ENCODE measurements around the gene SGSM2. TPM values are rescaled to one million over a fixed set of nuclear protein-coding genes. Genes with fewer than 3 reads are reported as not detected.

SGSM2 gene
- total RNA-seq, 1 experiment from 2014 or later: 65.6 TPM

- no peaks in the 10 kb centered on the region for H3K27me3 ChIP-seq (replicated peaks; ENCODE audit: control insufficient read depth, insufficient read depth, low read length)
- CTCF ChIA-PET: no interaction called here
- BruUV-seq (replicated peaks): no TSS peak
- no peaks in the 10 kb centered on the region for H3K9me3 Mint-ChIP-seq (ENCODE audit: unreplicated experiment)
- peaks cover 48% of the 10 kb centered on the region for H3K36me3 Mint-ChIP-seq (ENCODE audit: insufficient read depth, unreplicated experiment)
- DNase-seq: no peak
- TF ChIP-seq CTCF (IDR thresholded peaks at IDR 0.05; ENCODE audit: insufficient read depth in 1 of 2, low read depth in 1 of 2, low read length in 1 of 2, severe bottlenecking in 1 of 2, unreplicated experiment in 1 of 2): no peak
- intact Hi-C loops (cut with micrococcal nuclease; ENCODE audit: unreplicated experiment): no loop called here
- POLR2A ChIA-PET: no interaction called here
- H3K4me3 ChIP-seq (ENCODE audit: low read depth, low read length): no peak overlapping the region
- H3K27ac Mint-ChIP-seq (ENCODE audit: unreplicated experiment): no peak overlapping the region
- H3K27me3 Mint-ChIP-seq (ENCODE audit: insufficient read depth, unreplicated experiment): no peaks in the 10 kb centered on the region
- no peaks in the 10 kb centered on the region for H3K4me1 ChIP-seq
- no peaks in the 10 kb centered on the region for H3K4me1 Mint-ChIP-seq (ENCODE audit: low read depth, unreplicated experiment)
- H3K4me3 Mint-ChIP-seq (ENCODE audit: unreplicated experiment): no peak overlapping the region
- no peaks in the 10 kb centered on the region; the same call in 1 of the 2 replicates for H3K36me3 ChIP-seq (ENCODE audit: control insufficient read depth, insufficient read depth, low read length)
- H3K9me3 ChIP-seq: no peaks in the 10 kb centered on the region
Measured at GRCh38 chr17:2373179-2373578, 35.9 kb downstream of the SGSM2 start.

GRCh38 chr17:2374549-2375285 is 37.4 kb downstream of the SGSM2 start:
- Histone ChIP-seq H3K9me3 (no peaks in the 10 kb centered on the region), H3K27me3 (replicated peaks; ENCODE audit: control insufficient read depth, insufficient read depth, low read length) (no peaks in the 10 kb centered on the region), H3K4me3 (ENCODE audit: low read depth, low read length) (no peak overlapping the region), H3K4me1 (no peaks in the 10 kb centered on the region), H3K36me3 (ENCODE audit: control insufficient read depth, insufficient read depth, low read length) (no peaks in the 10 kb centered on the region; the same call in 1 of the 2 replicates)
- no peak overlapping the region for H3K27ac Mint-ChIP-seq (ENCODE audit: unreplicated experiment)
- no peaks in the 10 kb centered on the region for H3K9me3 Mint-ChIP-seq (ENCODE audit: unreplicated experiment)
- no peak for DNase-seq
- intact Hi-C loops (cut with micrococcal nuclease; ENCODE audit: unreplicated experiment): no loop called here
- peaks cover 51% of the 10 kb centered on the region for H3K36me3 Mint-ChIP-seq (ENCODE audit: insufficient read depth, unreplicated experiment)
- CTCF ChIA-PET: interaction anchor here (1.0 kb wide), 1 partner anchor 41 kb away, joined by 3 read pairs; no protein-coding TSS in a partner anchor
- H3K4me1 Mint-ChIP-seq (ENCODE audit: low read depth, unreplicated experiment): no peaks in the 10 kb centered on the region
- TF ChIP-seq CTCF (IDR thresholded peaks at IDR 0.05; ENCODE audit: insufficient read depth in 1 of 2, low read depth in 1 of 2, low read length in 1 of 2, severe bottlenecking in 1 of 2, unreplicated experiment in 1 of 2): no peak
- BruUV-seq (replicated peaks): no TSS peak
- H3K4me3 Mint-ChIP-seq (ENCODE audit: unreplicated experiment): no peak overlapping the region
- H3K27me3 Mint-ChIP-seq (ENCODE audit: insufficient read depth, unreplicated experiment): no peaks in the 10 kb centered on the region
- POLR2A ChIA-PET: no interaction called here

GRCh38 chr17:2375406-2375805 is 38.1 kb downstream of the SGSM2 start:
- Histone ChIP-seq H3K9me3 (no peaks in the 10 kb centered on the region), H3K27me3 (replicated peaks; ENCODE audit: control insufficient read depth, insufficient read depth, low read length) (no peaks in the 10 kb centered on the region), H3K4me3 (ENCODE audit: low read depth, low read length) (no peak overlapping the region), H3K4me1 (no peaks in the 10 kb centered on the region), H3K36me3 (ENCODE audit: control insufficient read depth, insufficient read depth, low read length) (no peaks in the 10 kb centered on the region; the same call in 1 of the 2 replicates)
- intact Hi-C loops (cut with micrococcal nuclease; ENCODE audit: unreplicated experiment): no loop called here
- no peak for TF ChIP-seq CTCF (IDR thresholded peaks at IDR 0.05; ENCODE audit: insufficient read depth in 1 of 2, low read depth in 1 of 2, low read length in 1 of 2, severe bottlenecking in 1 of 2, unreplicated experiment in 1 of 2)
- Mint-ChIP-seq H3K9me3 (ENCODE audit: unreplicated experiment) (no peaks in the 10 kb centered on the region), H3K4me1 (ENCODE audit: low read depth, unreplicated experiment) (no peaks in the 10 kb centered on the region), H3K36me3 (ENCODE audit: insufficient read depth, unreplicated experiment) (peaks cover 53% of the 10 kb centered on the region), H3K27ac (ENCODE audit: unreplicated experiment) (no peak overlapping the region), H3K27me3 (ENCODE audit: insufficient read depth, unreplicated experiment) (no peaks in the 10 kb centered on the region), H3K4me3 (ENCODE audit: unreplicated experiment) (no peak overlapping the region)
- CTCF ChIA-PET: interaction anchor here (1.0 kb wide), 1 partner anchor 41 kb away, joined by 3 read pairs; no protein-coding TSS in a partner anchor
- no TSS peak for BruUV-seq (replicated peaks)
- DNase-seq: no peak
- POLR2A ChIA-PET: no interaction called here
